ENCODE data around the gene CARD18.
"Not testable (repeated sequence)": the region's sequence is repeated elsewhere in the genome, so short reads cannot be mapped to it uniquely, and the experiment has no call there.

Gene CARD18

DNA sequence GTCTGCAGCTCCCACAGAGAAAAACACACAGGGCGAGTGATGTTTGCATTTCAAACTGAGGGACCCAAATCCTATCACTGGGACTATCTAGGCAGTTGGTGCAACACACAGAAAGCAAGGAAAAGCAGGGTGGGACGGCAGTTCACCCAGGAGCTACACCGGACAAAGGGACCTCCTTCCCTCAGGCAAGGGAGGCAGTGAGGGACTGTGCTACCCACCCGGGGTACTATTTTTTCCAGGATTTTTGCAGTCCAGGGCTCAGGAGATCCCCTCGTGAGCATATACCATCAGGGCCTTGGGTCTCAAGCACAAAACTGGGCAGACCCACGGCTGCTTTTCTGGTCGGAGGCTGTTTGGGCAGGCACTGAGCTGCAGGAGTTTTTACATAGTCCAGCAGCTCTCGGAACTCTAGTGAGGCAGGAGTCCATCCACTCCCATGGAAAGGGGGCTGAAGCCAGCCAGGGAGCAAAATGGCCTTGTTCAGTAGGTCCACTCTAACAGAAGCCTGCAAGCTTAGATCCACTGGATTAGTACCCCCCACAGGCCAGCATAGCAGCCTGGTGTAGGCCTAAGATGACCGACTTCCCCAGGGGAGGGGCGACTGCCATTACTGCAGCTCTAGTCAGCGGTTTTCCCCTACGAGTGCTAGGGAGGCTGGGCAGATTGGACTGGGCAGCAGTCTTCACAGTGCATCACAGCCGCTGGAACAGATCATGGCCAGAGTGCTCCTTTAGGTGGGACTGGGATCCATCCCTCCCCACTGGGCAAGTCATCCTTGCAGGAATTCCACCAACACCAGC lies 28.2 kb downstream of the CARD18 start:
- no peak for DNase-seq (ENCODE audit: low read depth)
- H3K4me3 ChIP-seq (ENCODE audit: low read length): no peak overlapping the region
- TF ChIP-seq, protein P1, sequence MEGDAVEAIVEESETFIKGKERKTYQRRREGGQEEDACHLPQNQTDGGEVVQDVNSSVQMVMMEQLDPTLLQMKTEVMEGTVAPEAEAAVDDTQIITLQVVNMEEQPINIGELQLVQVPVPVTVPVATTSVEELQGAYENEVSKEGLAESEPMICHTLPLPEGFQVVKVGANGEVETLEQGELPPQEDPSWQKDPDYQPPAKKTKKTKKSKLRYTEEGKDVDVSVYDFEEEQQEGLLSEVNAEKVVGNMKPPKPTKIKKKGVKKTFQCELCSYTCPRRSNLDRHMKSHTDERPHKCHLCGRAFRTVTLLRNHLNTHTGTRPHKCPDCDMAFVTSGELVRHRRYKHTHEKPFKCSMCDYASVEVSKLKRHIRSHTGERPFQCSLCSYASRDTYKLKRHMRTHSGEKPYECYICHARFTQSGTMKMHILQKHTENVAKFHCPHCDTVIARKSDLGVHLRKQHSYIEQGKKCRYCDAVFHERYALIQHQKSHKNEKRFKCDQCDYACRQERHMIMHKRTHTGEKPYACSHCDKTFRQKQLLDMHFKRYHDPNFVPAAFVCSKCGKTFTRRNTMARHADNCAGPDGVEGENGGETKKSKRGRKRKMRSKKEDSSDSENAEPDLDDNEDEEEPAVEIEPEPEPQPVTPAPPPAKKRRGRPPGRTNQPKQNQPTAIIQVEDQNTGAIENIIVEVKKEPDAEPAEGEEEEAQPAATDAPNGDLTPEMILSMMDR (IDR thresholded peaks at IDR 0.05; ENCODE audit: insufficient read depth, low read depth, low read length, missing control alignments): no peak

DNA sequence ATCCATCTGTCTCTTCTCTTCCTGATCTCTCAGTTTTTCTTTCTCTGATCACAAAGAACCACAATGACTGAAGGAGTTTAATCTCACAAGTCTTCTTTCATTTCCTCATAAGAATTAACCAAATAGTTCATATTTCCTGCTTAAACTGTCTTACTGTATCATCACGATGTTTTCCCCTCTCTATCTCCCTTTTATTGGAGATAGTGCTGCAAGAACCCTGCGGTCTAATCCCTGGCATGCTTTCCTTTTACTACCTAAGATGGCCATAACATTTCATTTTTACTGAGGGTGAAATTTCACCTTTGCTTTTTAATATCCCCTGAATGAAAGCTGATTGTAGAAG lies 28.9 kb downstream of the CARD18 start:
- H3K4me3 ChIP-seq (ENCODE audit: low read length): no peak overlapping the region
- TF ChIP-seq, protein P1 (IDR thresholded peaks at IDR 0.05; ENCODE audit: insufficient read depth, low read depth, low read length, missing control alignments): no peak
- DNase-seq (ENCODE audit: low read depth): no peak

DNA sequence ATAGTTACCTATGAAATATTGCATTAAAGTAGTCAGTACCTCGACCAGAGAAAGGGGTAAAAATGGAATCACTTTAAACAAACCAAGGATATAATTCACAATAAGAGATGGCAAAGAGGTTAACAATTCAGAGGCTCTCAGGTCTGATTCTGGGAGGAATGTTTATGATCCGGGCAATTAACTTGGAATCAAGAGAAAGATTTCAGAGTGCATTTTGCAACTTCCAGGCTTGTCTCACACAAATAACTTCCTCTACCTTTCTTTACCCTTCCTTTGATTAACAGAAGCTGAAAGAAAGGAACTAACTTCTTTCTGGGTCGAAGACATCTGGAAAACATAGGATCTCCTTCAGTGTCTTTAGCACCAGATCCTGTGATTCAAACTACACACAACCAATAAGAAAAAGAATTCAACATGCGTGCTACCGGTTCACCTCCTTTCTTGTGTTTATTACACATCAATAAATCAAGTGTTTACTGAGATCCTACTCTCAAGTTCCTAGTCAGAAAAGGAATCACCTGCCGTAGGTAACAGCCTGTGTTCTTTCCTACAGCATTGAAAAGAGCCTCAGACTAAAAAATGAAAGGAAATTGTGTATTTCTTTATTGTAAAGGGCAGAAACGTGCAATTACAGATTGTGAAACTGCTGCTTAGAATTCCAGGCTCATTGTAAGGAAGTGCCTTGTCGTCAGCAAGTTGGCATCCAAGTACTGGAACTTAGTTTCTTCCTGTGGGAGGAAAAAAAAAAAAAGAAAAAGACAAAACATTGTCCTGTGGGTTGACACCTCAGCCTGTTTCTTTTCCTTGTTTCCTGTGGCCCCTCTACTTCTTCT lies 29.5 kb downstream of the CARD18 start:
- no peak overlapping the region for H3K4me3 ChIP-seq (ENCODE audit: low read length)
- peak; percentile 32 for DNase-seq (ENCODE audit: low read depth)
- TF ChIP-seq, protein P1 (IDR thresholded peaks at IDR 0.05; ENCODE audit: insufficient read depth, low read depth, low read length, missing control alignments): no peak

DNA sequence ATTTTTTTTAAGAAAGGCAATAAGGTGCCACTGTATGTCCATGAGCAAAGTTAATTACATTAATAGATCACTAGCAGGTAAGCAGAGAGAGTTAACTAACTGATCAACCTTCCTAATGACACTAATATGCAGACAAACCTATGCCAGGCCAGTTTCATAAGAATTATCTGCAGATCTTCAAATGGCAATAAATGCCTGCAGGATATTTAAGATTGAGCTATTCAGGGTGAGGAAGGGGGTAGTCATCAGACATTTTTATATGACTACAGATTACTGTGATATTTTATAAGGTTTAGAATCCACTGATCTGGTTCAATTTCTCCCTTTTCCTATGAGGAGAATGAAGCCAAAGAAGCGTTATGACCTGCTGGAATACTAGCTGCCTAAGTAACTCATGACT lies 30.2 kb downstream of the CARD18 start:
- no peak for DNase-seq (ENCODE audit: low read depth)
- TF ChIP-seq, protein P1 (IDR thresholded peaks at IDR 0.05; ENCODE audit: insufficient read depth, low read depth, low read length, missing control alignments): no peak
- no peak overlapping the region for H3K4me3 ChIP-seq (ENCODE audit: low read length)

DNA sequence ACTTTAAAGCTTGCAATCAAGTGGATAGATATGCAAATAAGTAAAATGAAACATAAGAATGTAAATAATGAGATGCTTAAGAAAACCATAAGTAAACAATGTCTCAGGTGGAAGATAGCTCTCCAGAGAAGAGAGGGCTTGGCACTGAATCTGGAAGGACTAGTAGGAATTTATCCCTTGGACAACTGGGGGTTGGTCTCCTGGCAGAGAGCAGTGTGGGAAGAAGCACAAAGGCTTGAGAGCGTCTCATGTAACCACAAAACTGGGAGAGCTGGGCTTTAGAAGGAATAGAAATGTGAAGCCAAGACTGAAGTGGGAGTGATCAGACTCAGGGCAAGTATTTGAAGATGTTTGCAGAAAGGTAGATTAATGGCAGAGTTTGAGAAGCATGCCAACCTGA lies 31.3 kb downstream of the CARD18 start:
- H3K4me3 ChIP-seq (ENCODE audit: low read length): no peak overlapping the region
- no peak for DNase-seq (ENCODE audit: low read depth)
- TF ChIP-seq, protein P1 (IDR thresholded peaks at IDR 0.05; ENCODE audit: insufficient read depth, low read depth, low read length, missing control alignments): no peak

DNA sequence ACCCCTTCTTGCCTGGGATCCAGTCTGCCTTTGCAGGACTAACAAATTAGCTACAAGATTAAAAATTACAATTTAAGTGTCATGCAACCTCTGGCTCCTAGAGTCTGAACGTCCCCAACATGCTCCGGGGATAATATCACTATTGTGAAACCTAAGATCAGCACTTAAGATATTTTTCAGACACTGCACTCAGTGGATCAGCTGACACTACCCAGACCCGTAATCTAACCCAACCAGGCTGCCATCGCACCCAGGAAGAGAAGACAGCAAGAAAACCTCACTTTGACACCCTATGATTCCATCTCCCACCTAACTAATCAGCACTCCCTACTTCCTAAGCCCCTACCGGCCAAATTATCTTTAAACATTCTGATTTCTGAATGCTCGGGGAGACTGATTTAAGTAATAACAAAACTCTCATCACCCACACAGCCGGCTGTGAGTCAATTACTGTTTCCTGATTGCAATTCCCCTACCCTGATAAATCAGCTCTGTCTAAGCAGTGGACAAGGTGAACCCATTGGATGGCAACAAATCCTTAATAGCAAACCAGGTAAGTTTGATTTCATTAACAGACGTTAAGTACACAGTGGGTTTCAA lies 32.2 kb downstream of the CARD18 start:
- DNase-seq (ENCODE audit: low read depth): not testable (repeated sequence)

DNA sequence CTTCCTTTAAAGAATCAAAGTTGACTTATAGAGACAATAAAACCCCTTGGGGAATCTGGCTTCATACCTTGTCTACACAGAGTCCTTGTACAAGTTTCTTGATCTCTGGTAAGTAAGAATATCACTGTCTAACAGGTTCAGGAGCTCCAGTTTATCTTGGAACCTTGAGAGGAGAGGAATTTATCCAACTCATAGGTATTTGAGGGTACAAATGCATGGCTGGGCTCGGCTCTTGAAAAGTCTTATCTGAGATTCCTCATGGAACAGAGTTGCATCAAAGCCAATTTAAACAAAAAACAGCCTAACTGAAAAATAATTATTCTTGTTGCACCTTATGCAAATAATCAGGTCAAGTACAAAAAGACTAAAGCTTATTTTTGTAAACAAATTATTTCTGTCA lies 33.4 kb downstream of the CARD18 start:
- TF ChIP-seq, protein P1 (IDR thresholded peaks at IDR 0.05; ENCODE audit: insufficient read depth, low read depth, low read length, missing control alignments): no peak
- DNase-seq (ENCODE audit: low read depth): no peak
- H3K4me3 ChIP-seq (ENCODE audit: low read length): no peak overlapping the region

More for the DNA sequence above, 32.2 kb downstream of the CARD18 start:
- not testable (repeated sequence) for H3K4me3 ChIP-seq (ENCODE audit: low read length)
